DMS79 (cell line): Measurements from ENCODE around the gene VIPAS39.
"Not testable (repeated sequence)": the region's sequence is repeated elsewhere in the genome, so short reads cannot be mapped to it uniquely, and the experiment has no call there.

Experiments used
- DNase-seq: peaks from one replicate; lab custom pipeline; 2025; lab: John Stamatoyannopoulos, UW

VIPAS39 gene

DNA sequence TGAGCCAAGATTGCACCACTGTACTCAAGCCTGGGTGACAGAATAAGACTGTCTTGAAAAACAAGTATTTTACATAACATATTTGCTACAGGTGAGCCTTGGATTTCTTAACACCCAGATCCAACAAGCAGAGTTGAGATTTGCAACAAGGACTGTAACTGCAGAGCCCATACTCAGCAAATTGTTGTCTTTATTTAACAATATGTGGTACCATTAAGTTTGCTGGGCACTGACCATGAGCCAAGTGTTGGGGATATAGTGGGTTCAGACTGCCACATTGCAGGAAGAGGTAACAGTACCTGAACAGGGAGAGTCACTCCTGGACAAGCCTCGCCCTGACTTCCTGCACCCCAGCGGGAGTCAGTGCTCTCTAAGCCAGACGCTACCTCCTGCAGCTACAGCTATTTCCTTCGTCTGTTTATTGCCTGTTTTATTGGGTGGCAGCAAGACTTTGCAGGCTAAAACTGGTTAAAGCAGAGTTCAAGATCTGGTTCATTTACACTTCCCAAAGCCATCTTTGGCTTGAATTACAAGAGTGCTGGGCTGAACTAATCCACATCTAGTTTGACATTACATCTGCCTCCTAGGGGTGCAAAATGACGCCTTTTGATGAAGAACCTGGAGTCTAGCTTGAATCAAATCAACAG lies 12.9 kb upstream of the VIPAS39 start:
- no peak for DNase-seq

DNA sequence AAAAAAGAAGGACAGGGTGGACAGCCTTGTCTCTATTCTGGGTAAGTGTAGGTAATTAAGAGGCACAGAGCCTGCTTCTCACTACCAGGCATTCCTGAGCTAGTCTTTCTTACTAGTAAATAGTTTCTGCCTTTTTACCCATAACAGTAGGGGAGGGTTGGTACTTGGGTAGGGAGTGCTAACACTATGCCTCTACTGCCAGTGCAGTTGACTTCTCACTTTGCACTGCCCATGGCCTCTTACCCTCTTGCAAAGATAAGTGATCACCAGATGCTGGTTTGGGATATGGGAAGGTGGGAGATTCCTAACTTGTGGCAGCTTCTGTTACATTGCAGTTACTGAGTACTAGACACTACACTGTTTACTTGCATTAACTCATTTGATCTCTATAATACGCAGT lies 12.1 kb upstream of the VIPAS39 start:
- DNase-seq, result no peak

DNA sequence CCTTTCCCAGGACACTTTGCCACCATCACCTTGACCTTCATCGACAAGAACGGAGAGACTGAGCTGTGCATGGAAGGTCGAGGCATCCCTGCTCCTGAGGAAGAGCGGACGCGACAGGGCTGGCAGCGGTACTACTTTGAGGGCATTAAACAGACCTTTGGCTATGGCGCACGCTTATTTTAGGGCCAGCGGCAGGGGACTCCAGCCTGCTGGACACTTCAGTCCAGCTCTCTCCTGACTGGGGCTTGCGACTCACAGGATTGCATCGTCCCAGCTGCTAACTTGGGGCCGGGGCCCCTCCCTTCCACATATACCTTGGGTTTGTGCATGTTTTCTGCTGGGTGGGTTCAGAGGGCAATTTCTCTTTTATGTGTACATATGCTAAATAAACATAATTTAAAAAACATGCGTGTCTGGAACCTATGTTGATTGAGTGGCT lies 11.7 kb upstream of the VIPAS39 start:
- no peak for DNase-seq

DNA sequence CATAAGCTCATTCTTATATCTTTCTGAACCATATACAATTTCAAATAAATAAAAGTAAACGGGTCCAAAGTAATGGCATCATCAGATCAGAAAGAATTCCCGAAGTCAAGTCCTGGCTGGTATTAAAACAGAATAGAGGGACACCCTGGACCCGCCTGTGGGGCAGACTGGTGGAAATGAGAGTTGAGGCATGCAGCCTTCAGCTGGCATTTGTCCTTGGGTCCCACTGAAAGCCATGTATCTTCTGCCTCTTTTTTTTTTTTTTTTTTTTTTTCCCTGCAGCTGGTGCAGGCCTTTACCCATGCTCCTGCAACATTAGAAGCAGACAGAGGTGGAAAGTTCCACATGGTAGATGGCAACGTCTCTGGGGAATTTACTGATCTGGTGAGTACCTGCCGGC lies 10.4 kb upstream of the VIPAS39 start:
- no peak for DNase-seq

DNA sequence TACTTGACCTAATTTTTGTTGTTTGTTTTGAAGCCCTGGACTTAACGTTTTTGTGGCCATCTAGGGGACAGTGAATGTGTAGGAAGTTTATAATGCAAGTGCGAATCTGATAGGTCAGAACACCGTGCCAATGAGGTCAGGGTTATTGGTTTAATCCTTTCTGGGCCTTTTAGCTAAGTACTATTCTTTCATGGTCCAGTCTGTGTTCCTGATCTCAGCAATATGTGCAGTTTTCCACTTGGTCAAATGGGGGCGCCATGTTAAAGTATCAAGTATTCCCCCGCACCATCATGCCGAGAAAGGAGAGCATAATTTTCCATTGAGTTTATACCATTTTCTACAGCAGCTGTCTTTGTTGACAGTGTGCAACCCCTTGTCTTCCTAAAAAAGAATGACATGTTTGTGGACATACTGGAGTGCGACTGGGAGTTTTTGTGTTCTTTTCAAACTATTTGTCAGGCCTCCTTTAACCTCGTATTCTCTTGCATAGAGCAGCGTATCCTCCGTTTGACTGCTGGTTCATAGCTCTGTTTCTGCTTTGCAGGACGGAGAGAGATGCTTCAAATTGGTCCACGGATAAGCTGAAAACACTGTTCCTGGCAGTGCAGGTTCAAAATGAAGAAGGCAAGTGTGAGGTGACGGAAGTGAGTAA lies 1.8 kb upstream of the VIPAS39 start:
- DNase-seq, result peak; percentile 29

DNA sequence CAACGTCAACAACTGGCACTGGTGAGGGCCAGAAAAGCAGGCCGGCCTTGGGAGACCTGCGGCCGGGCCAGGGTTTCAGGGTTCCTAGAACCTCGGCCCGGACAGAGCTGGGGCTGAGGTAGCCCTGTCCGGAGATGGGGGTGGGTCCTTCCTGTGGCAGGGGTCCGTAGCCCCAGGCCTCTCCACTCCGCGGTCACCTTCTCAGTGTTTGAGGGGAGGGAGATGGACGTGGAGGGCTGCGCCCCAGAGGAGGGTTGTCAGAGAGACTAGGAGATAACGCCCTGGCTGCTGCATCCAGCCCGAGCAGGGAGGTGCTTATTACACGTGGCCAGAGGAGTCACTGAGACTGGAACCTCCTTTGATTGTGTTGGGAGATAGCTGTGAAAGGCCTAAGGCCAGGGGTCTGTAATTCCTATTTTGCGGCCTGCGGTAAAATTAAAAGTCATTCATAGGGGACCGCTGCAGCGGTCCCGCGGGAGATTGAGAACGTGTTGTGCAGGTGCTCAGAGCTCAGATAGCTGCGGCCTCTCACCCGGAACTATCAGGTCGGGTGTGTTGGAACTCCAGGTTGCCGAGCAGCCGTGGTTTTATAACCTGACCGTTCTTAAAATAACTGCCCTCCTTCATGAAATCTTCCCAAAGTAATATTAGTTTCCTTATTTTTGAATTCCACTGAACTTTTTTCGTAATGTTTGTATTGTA lies 999 bp upstream of the VIPAS39 start:
- no peak for DNase-seq

DNA sequence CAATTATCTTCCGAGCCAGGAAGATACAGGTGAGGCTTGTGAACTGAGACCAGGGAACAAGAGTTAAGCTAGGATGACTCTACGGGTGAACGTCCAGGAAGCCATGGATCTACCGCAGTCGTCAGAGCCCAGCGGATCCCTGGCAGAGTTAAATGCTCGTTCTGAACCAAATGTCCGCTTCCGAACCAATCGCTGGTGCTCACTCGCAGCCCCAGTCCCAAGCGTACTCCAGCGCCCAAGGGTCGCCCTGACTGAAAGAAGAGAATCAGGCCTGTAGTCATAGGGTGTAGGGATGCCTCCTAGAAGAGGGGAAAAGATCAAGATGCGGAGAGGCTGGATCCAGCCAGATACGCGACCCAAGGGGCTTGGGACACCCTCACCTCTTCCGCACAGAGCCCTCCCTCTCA lies 283 bp downstream of the VIPAS39 start:
- DNase-seq, result no peak

DNA sequence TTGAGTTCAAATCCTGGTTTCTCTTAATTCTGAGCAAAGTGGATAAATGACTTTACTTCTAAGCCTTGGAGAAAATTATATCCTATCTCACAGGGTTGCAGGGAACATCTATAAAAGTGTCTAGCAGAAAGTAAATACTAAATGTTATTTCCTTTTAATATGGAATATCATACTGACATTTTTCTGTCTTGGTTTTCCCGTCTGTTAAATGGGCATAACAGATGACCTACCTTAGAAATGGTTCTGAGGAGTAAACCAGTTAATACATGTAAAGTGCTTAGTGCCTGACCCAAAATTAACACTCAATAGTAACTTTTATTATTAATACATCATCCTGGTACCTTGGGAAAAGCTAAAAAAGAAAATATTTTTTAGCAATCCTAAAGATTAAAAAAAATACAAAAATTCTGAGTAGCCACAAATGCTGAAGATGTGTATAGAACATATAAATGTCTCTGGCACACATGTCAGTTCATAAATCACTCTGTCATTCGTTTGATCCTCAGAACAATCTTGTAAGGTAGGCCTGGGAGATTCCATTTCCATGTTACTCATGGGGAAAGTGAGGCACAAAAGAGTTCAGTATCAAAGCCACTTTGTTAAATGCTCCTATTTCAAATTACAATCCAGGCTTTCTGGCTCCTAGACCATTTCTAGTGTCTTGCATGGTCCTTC lies 1.3 kb downstream of the VIPAS39 start:
- no peak for DNase-seq

DNA sequence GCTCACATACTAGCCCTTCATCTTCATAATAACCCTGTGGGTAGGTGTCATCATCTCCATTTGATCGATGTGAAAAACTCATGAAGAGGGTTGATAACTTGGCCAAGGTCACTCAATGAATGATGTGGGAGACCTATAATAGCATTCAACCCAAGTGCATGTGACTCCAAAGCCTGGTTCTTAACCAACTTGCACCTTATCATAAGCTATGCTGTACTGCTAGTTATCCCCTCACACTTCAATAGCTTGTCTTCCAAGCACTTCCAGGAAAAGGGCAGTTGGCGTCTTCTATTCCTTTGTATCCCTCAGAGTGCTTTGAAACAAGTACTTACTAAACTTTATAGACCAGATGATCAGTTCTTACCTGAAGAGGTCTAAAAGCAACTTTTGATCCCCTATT lies 15.2 kb downstream of the VIPAS39 start:
- DNase-seq, result no peak

DNA sequence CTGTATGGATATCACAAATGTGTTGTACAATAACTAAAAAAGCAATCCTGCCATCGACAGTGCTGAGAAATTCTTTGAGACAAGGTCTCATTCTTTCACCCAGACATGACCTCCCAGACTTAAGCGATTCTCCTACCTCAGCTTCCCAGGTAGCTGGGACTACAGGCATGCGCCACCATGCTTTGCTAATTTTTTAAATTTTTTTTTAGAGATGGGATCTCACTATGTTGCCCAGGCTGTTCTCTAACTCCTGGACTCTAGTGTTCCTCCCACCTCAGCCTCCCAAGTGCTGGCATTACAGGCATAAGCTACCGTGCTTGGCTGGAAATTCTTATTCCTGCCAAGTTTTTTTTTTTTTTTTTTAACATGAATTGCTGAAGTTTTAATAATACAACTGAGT lies 17.5 kb downstream of the VIPAS39 start:
- DNase-seq, result no peak

DNA sequence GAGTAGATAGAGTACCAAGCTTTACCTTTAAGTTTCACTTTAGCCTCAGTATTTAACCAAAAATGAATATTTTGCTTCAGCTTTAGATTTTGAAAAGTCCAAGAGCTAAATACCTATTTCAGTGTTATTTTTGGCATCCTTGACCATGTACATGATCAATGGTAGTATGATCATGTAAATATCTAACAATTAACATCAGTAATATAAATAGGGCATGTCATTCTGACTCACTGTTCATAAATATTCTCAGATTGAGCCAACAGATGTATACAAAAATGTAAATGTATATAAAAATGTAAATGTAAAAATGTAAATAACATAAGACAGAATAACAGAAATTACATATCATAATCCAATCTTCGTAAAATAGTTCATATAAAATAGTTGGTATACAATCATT lies 18.8 kb downstream of the VIPAS39 start:
- no peak for DNase-seq

DNA sequence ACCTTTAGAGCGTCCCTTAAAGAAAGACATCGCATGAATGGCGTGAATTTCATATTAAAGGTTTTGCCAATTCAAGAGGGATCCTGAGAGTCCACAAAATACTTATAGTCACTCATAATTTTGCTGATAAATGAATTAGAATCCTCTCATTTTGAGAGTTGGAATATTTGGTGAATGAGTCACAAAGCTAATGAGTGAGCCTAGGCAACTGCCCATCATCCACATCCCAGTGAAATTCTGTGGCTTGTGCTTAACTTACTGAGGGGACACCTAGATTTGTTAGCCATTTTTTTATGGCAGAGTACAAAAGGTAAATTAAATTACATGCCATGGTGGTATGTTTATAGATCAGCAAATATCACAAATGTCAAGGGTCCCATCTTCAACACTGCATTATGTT lies 21.4 kb downstream of the VIPAS39 start:
- DNase-seq, result no peak

DNA sequence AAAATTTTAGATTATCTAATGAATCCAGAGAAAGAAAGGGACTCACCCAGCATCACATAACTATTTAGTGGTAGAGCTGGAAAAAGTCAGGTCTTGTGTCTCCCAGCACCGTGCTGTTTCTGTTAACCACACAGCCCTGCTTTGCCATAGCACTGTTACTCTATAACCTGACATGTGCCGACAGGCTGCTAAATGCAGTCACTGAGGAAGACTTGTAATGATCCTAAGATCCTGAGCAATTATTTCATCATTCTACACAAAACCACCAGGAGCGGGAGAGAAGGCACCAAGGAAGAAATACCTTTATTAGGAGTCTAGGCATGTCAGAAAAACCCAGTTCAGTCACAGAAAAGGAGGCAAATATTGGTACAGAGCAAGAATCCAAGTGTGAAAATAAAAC lies 31.0 kb downstream of the VIPAS39 start:
- no peak for DNase-seq

DNA sequence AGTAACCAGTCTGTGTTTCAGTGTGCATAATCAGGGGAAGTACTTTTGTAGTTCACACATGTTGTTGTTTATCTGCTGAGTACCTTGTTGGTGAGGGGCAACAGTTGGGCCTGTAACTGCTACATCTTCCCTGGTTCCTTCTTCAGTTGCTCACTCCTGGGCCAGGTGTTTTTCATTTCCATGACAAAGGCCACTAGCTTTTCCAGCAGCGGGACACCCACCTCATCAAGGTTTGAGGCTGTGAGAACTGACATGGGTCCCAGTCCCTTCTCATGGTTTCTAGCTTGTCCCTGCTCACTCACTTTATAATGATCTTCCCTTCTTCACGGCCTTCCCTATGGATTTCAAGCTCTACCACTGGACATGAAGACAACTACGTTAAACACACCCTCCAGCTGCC lies 32.5 kb downstream of the VIPAS39 start:
- DNase-seq, result no peak

DNA sequence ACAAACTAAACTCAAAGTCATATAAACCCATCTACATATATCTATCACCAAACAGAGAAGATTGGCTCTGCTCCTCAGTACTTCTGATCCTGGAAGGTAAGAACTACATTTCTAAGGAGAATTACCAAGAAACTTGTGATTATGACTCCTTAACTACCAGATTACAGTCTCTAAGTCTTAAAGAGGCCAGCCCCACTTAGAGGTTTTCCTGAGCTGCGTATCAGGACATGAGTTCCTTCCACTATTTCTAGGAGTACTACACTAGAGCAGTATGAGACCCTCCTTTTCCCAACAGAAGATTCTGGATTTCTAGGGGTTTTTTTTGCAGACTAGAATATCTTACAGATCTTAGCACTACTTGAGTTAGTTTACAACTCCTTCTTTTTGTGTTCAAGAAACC lies 34.0 kb downstream of the VIPAS39 start, which contains the start of gene NOXRED1:
NOXRED1 (minus strand) TSS at position 101 of the 400 bp plus-strand sequence. CDS start 634 bp downstream, outside the sequence.
- no peak for DNase-seq

DNA sequence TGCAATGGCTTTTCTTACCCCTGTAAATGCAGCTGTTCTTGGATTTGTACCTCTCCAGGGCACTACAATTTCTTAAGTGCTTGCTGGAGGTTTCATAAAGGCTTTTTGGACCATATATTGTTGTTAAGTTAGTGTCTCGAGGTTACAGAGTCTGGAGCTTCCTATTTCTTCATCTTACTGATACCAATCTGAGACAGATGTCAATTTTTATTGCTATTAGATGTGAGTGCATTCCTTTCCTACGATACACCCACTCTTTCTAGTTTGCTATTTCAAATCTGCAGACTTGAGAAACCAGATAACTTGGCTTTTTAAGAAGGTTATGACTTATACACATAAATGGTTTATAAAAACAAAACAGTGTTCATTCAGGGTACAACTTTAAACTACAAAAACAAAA lies 36.2 kb downstream of the VIPAS39 start:
- DNase-seq, result no peak

DNA sequence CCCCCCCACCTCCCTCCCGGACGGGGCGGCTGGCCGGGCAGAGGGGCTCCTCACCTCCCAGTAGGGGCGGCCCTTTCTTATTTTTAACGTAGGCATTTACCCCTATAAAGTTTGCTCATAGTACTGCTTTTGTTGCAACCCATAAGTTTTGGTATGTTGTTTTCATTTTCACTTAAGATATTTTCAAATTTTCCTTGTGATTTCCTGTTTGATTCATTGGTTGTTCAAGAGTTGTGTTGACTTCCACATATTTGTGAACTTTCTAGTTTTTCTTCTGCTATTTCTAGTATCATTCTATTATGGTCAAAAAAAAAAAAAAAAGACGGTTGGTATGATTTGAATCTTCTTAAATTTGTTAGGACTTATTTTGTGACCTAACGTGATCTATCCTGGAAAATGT lies 40.6 kb downstream of the VIPAS39 start:
- no peak for DNase-seq

DNA sequence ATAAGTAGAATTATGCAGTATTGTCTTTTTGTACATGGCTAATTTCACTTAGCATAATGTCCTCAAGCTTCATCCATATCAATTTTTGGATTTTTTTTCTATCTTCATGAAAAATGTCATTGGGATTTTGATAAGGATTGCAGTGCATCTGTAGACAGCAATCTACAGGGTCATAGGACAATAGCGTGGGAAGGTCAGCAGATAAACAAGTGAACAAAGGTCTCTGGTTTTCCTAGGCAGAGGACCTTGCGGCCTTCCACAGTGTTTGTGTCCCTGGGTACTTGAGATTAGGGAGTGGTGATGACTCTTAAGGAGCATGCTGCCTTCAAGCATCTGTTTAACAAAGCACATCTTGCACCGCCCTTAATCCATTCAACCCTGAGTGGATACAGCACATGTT lies 41.3 kb downstream of the VIPAS39 start:
- not testable (repeated sequence) for DNase-seq

DNA sequence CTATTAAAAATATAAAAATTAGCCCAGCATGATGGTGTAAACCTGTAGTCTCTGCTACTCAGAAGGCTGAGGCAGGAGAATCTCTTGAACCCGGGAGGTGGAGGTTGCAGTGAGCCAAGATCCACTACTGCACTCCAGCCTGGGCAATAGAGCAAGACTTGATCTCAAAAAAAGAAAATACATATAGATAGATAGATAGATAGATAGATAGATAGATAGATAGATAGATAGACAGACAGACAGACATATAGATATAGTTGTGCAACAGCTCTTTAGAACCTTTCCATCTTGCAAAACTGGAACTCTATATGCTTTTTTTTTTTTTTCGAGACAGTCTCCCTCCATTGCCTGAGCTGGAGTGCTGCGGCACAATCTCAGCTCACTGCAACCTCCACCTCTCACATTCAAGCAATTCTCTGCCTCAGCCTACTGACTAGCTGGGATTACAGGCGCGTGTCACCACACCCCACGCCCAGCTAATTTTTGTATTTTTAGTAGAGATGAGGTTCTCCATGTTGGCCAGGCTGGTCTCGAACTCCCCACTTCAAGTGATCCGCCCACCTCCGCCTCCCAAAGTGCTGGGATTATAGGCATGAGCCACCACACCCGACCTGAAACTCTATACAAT lies 41.9 kb downstream of the VIPAS39 start:
- not testable (repeated sequence) for DNase-seq

DNA sequence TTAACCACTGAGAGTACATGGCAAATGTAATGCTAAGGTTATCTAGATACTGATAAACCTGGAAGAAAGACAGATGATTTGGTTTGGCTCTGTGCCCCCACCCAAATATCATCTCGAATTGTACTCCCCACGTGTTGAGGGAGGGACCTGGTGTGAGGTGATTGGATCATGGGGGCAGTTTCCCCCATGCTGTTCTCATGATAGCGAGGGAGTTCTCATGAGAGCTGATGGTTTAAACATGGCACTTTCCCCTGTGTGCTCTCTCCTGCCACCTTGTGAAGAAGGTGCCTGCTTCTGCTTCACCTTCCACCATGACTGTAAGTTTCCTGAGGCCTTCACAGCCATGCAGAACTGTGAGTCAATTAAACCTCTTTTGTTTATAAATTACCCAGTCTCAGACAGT lies 48.3 kb downstream of the VIPAS39 start:
- no peak for DNase-seq

DNA sequence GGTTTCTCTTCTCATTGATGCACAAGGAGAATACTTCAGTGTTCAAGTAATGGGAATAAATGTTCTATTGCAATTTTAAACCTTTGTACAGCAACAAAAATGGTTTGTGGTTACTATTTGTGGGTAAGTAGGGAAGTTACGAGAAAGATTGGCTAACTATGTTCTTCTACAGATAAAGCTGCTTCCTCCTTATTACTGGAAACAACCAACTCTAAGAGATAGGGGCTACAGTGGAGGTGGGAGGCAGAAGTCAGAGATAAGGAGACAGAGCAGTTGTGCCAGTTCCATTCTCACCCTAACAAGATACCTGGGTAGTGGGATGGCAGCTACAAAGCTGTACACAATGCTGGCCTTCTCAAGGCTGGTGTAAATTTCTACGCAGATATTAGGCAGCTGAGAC lies 50.2 kb downstream of the VIPAS39 start:
- no peak for DNase-seq

DNA sequence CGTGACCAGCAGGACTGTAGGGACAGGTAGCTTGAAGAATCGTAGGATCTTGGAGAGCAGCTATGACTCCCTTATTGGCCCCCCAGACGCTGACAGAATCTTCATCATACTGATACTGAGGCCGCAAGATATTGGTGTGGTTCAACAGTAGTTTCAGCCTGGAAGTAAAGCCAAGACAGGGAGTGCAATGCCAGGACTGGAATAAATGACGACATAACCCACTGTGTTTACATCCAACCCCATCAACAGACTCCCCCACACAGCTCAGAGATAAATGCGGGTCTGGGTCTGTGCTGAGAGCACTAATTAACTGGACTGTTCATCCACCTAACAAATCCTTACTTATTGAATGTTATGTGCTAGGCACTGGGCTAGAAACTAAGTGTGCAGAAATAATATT lies 50.7 kb downstream of the VIPAS39 start:
- no peak for DNase-seq
